Tibial nerve (tissue), 4 donors: ENCODE results near the gene CTNNA1. TPM values are rescaled to one million over a fixed set of nuclear protein-coding genes. Genes with fewer than 3 reads are reported as not detected.

Experiments
- DNase-seq, 2 donors: peaks; one replicate each; pipeline ENCODE4 v3.0.0-alpha.2; 2019; ENCODE audit warnings: low spot score in 2 of 2
- H3K27ac ChIP-seq, 4 donors: fragments of 200-600 bp; sonication (generic) in 3 of 4; one replicate each; pipeline ENCODE4 v1.5.1; 2017 to 2019; ENCODE audit warnings: mild to moderate bottlenecking in 1 of 4
- H3K27me3 ChIP-seq, 2 donors: fragments of 200-600 bp; sonication (generic) in 1 of 2; one replicate each; pipeline versions ENCODE4 v1.5.1 to v1.6.0; 2017 to 2019
- H3K36me3 ChIP-seq, 3 donors: fragments of 200-600 bp; sonication (generic); one replicate each; pipeline ENCODE4 v1.5.1; 2018 to 2019
- H3K4me1 ChIP-seq, 4 donors: fragments of 200-600 bp; sonication (generic) in 3 of 4; one replicate each; pipeline ENCODE4 v1.5.1; 2017 to 2019
- H3K4me3 ChIP-seq, 4 donors: fragments of 200-600 bp; sonication (generic) in 3 of 4; one replicate each; pipeline ENCODE4 v1.5.1; 2017 to 2019; ENCODE audit warnings: mild to moderate bottlenecking in 1 of 4, moderate library complexity in 1 of 4
- H3K9me3 ChIP-seq, 4 donors: fragments of 200-600 bp; sonication (generic) in 3 of 4; one replicate each; pipeline ENCODE4 v1.5.1; 2017 to 2019
- EP300 ChIP-seq, 2 donors: sonication (generic); formaldehyde crosslinking; IDR thresholded peaks; one replicate each; pipeline ENCODE4 v1.6.1; 2017; ENCODE audit warnings: antibody characterized with exemption in 2 of 2, mild to moderate bottlenecking in 1 of 2
- POLR2A ChIP-seq, 2 donors: fragments of 450-650 bp; IDR thresholded peaks; one replicate each; pipeline ENCODE4 v1.6.1; 2017; ENCODE audit warnings: antibody characterized with exemption in 2 of 2, mild to moderate bottlenecking in 2 of 2, moderate library complexity in 2 of 2
- WGBS, 2 donors: methylation state at CpG; one replicate each; pipeline ENCODE4 v1.1.5; 2018; 5-methylcytosine and 5-hydroxymethylcytosine counted together
- total RNA-seq, 4 donors: library from RNA; depleted of rRNA; stranded (reverse); fragments of >200 nt; gene quantifications; one replicate each; pipeline ENCODE4 v1.1.0, GENCODE V29; 2016
- TF ChIP-seq, protein P1 (sequence below), 5 experiments: fragments of 200-600 bp in 3 of 5; fragments of 450-650 bp in 2 of 5; sonication (generic) in 3 of 5; IDR thresholded peaks; one replicate each; pipeline ENCODE4 v1.5.1; 2016 to 2019; ENCODE audit warnings: antibody characterized with exemption in 5 of 5, mild to moderate bottlenecking in 3 of 5, moderate library complexity in 2 of 5

Gene CTNNA1
- total RNA-seq, 4 donors from 2014 or later = 292 to 447 (median 321) TPM

DNA sequence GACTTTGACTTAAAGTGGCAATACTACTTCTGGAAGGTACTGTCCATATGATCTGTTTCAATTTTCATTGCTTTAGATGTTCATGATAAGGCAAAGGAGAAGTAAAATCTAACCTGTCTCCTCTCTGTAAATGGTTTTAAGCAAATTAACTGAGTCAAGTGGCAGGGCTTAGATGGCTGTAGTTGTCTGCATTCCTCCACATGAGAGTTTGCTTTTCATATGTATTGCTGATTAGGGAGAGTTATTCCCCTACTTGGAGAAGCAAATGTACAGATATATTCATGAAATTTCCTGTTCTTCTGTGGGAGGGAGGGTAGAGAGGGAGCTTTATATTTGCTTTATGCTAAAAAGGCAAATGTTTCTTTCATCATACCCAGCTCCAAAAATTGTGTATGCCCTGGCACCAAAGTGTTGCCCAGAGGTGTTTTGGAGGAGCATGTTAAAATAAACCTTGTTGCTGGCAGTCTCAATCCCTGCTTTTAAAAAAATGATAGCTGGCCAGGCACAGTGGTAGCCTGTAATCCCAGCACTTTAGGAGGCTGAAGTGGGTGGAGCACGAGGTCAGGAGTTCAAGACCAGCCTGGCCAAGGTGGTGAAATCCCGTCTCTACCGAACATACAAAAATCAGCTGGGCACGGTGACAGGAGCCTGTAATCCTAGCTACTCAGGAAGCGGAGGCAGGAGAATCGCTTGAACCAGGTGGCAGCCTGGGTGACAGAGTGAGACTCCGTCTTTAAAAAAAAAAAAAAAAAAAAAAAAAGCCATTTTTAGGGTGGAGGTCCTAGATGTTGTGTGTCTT is 125.4 kb downstream of the CTNNA1 start:
- H3K4me3 ChIP-seq = no peak overlapping the region
- WGBS, 2 donors = 77 to 78% methylated on average over 7 of the region's 7 CpGs
- no peaks in the 10 kb centered on the region for H3K9me3 ChIP-seq
- TF ChIP-seq POLR2A (IDR thresholded peaks at IDR 0.05) (no peak), EP300 (IDR thresholded peaks at IDR 0.05) (no peak)
- TF ChIP-seq, protein P1, sequence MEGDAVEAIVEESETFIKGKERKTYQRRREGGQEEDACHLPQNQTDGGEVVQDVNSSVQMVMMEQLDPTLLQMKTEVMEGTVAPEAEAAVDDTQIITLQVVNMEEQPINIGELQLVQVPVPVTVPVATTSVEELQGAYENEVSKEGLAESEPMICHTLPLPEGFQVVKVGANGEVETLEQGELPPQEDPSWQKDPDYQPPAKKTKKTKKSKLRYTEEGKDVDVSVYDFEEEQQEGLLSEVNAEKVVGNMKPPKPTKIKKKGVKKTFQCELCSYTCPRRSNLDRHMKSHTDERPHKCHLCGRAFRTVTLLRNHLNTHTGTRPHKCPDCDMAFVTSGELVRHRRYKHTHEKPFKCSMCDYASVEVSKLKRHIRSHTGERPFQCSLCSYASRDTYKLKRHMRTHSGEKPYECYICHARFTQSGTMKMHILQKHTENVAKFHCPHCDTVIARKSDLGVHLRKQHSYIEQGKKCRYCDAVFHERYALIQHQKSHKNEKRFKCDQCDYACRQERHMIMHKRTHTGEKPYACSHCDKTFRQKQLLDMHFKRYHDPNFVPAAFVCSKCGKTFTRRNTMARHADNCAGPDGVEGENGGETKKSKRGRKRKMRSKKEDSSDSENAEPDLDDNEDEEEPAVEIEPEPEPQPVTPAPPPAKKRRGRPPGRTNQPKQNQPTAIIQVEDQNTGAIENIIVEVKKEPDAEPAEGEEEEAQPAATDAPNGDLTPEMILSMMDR (IDR thresholded peaks at IDR 0.05) = no peak
- DNase-seq = no peak
- H3K4me1 ChIP-seq = peaks cover 0 to 50% (median 9%) of the 10 kb centered on the region in 4 donors
- H3K27me3 ChIP-seq = no peaks in the 10 kb centered on the region
- no peaks in the 10 kb centered on the region for H3K36me3 ChIP-seq
- no peak overlapping the region for H3K27ac ChIP-seq

DNA sequence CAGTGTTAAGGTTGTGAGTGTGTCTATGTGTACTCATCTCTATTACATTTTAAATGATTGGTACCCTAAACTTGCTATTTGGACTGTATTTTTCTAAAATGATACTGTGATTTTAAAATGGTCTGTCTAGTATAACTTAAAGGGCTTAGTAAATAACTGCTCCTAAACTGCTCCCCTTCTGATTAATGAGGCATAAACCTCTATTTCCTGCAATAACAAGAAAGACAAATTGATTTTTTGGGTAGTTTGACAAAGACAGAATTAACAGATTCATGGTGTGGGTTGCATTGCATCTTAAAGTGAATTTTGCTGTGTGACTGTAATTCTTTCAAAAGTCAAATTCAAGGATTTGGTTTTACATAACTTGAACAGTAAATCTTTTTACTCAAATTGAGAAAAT is 130.0 kb downstream of the CTNNA1 start:
- H3K4me3 ChIP-seq = no peak overlapping the region
- peaks cover 0 to 21% (median 3%) of the 10 kb centered on the region in 4 donors for H3K4me1 ChIP-seq
- no peaks in the 10 kb centered on the region for H3K9me3 ChIP-seq
- no peaks in the 10 kb centered on the region for H3K27me3 ChIP-seq
- no peak for TF ChIP-seq POLR2A (IDR thresholded peaks at IDR 0.05)
- TF ChIP-seq, protein P1 (IDR thresholded peaks at IDR 0.05) = no peak
- no peak for TF ChIP-seq EP300 (IDR thresholded peaks at IDR 0.05)
- peaks cover 0 to 18% (median 0%) of the 10 kb centered on the region in 3 donors for H3K36me3 ChIP-seq
- DNase-seq = no peak
- no peak overlapping the region for H3K27ac ChIP-seq

DNA sequence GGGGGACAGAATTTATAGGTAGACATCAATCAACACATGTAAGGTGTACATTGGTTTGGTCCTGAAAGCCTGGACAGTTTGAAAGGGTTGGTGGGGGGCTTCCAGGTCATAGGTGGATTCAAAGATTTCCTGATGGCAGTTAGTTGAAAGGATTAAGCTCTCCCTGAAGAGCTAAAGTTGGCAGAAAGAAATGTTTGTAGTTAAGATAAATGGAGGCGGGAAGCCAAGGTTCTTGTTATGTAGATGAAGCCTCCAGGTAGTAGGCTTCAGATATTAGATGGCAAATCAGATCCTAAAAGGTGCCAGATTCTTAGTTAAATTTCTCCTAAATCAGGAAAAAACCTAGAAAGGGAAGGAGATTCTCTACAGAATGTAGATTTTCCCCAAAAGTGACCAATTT is 130.9 kb downstream of the CTNNA1 start:
- H3K27me3 ChIP-seq = no peaks in the 10 kb centered on the region
- H3K36me3 ChIP-seq = peaks cover 0 to 27% (median 2%) of the 10 kb centered on the region in 3 donors
- TF ChIP-seq, protein P1 (IDR thresholded peaks at IDR 0.05) = no peak
- TF ChIP-seq POLR2A (IDR thresholded peaks at IDR 0.05) (no peak), EP300 (IDR thresholded peaks at IDR 0.05) (no peak)
- 92 to 96% methylated on average over 1 of the region's 1 CpG for WGBS, 2 donors
- DNase-seq = no peak
- no peak overlapping the region for H3K27ac ChIP-seq
- H3K4me3 ChIP-seq = no peak overlapping the region
- H3K9me3 ChIP-seq = no peaks in the 10 kb centered on the region
- peaks cover 0 to 13% (median 3%) of the 10 kb centered on the region in 4 donors for H3K4me1 ChIP-seq

DNA sequence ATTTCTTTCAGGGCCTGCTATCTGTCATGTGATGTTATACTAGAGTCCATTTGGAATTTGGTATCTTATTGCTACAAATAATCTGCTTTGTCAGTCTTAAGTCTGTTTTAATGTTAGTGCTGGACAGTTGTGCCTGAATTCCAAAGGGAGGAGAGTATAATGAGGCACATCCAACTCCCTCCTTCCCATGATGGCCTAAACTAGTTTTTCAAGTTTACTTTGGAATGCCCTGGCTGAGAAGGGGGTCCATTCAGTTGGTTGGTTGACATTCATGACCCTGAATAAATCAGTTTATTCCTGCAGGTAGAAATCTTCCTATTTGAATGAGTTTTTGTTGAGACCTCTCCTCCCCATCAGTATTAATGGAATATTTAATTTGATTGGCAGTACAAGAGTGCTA is 131.3 kb downstream of the CTNNA1 start:
- no peak for DNase-seq
- H3K4me1 ChIP-seq = peaks cover 0 to 13% (median 3%) of the 10 kb centered on the region in 4 donors
- H3K27ac ChIP-seq = no peak overlapping the region
- peaks cover 0 to 31% (median 5%) of the 10 kb centered on the region in 3 donors for H3K36me3 ChIP-seq
- no peak overlapping the region for H3K4me3 ChIP-seq
- TF ChIP-seq, protein P1 (IDR thresholded peaks at IDR 0.05) = no peak
- TF ChIP-seq POLR2A (IDR thresholded peaks at IDR 0.05) (no peak), EP300 (IDR thresholded peaks at IDR 0.05) (no peak)
- H3K27me3 ChIP-seq = no peaks in the 10 kb centered on the region
- H3K9me3 ChIP-seq = no peaks in the 10 kb centered on the region

DNA sequence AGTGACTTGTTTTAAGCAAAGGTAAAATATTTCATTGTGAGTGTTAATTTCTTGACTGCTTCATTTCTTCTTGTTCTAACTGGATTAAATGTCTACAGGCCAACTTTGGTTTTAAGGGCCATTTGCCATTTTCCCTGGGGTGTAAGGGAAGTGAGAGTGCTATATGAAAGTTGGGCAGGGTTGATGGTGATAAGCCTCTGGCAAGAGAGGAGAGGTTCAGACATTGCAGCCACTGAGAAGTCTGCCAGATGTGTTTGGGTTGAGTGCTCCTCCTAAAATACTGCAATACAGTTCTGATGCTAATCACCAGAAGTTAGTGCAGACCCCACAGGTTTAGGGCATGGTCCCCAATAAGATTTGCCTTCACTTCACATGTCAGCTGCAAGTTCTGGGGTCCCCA is 136.8 kb downstream of the CTNNA1 start:
- H3K4me1 ChIP-seq = no peaks in the 10 kb centered on the region
- H3K9me3 ChIP-seq = no peaks in the 10 kb centered on the region
- TF ChIP-seq, protein P1 (IDR thresholded peaks at IDR 0.05) = no peak
- TF ChIP-seq EP300 (IDR thresholded peaks at IDR 0.05) (no peak), POLR2A (IDR thresholded peaks at IDR 0.05) (no peak)
- H3K36me3 ChIP-seq = peaks cover 0 to 71% (median 17%) of the 10 kb centered on the region in 3 donors
- DNase-seq = no peak
- H3K4me3 ChIP-seq = no peak overlapping the region
- H3K27me3 ChIP-seq = no peaks in the 10 kb centered on the region
- no peak overlapping the region for H3K27ac ChIP-seq
